K562 (cell line): ENCODE data around the gene BEST1. TPM values are rescaled to one million over a fixed set of nuclear protein-coding genes. Genes with fewer than 3 reads are reported as not detected.

ENCODE experiments used
- MED1 ChIP-seq: sonication (generic); formaldehyde crosslinking; IDR thresholded peaks from 2 replicates; pipeline ENCODE4 v1.8.1; 2023; ENCODE audit warnings: missing genetic modification reagents, borderline replicate concordance
- MIER1 ChIP-seq: fragments of 450-650 bp; IDR thresholded peaks from 2 replicates; pipeline ENCODE4 v1.6.1; 2016; ENCODE audit warnings: antibody characterized with exemption, mild to moderate bottlenecking, low read depth
- NFXL1 ChIP-seq: fragments of 450-650 bp; formaldehyde crosslinking; IDR thresholded peaks from 2 replicates; pipeline ENCODE4 v1.4.0; 2021; ENCODE audit warnings: mild to moderate bottlenecking
- PHB ChIP-seq: fragments of 250-450 bp; sonication (Bioruptor Pico); IDR thresholded peaks from 2 replicates; pipeline ENCODE4 v1.5.0; 2021
- RAD21 ChIP-seq, 2 experiments: fragments of 250-450 bp in 1 of 2; fragments of 450-650 bp in 1 of 2; sonication (Bioruptor Pico) in 1 of 2; formaldehyde crosslinking in 1 of 2; IDR thresholded peaks in 1 of 2; conservative IDR thresholded peaks in 1 of 2; 2 replicates each; pipeline versions ENCODE4 v1.4.0 to v1.8.0; 2020 to 2022; ENCODE audit warnings: mild to moderate bottlenecking in 2 of 2, moderate library complexity in 1 of 2
- ZKSCAN3 ChIP-seq: fragments of 250-450 bp; sonication (Bioruptor Pico); IDR thresholded peaks from 2 replicates; pipeline ENCODE4 v1.4.0; 2020
- ZNF174 ChIP-seq: fragments of 250-450 bp; sonication (Bioruptor Pico); IDR thresholded peaks from 2 replicates; pipeline ENCODE4 v1.4.0; 2020; ENCODE audit warnings: mild to moderate bottlenecking
- ZNF239 ChIP-seq: fragments of 250-450 bp; sonication (Bioruptor Pico); IDR thresholded peaks from 2 replicates; pipeline ENCODE4 v1.4.0; 2020; ENCODE audit warnings: mild to moderate bottlenecking
- ZNF274 ChIP-seq: IDR thresholded peaks from 2 replicates; pipeline ENCODE4 v1.6.1; 2011; ENCODE audit warnings: low read depth, mild to moderate bottlenecking, low read length, moderate library complexity, borderline replicate concordance
- ZNF311 ChIP-seq: fragments of 250-450 bp; sonication (Bioruptor Pico); IDR thresholded peaks from 2 replicates; pipeline ENCODE4 v1.4.0; 2020; ENCODE audit warnings: mild to moderate bottlenecking, moderate library complexity
- ZNF507 ChIP-seq: conservative IDR thresholded peaks from 2 replicates; pipeline ENCODE4 v1.6.1; 2017; ENCODE audit warnings: missing genetic modification characterization, missing compliant biosample characterization
- polyA plus RNA-seq, 8 experiments: library from polyadenylated mRNA; depleted of rRNA in 4 of 8; stranded (reverse) in 5 of 8; unstranded in 3 of 8; fragments of >200 nt; fragmentation: Nextera tagmentation in 2 of 8; fragmentation: Illumina TruSeq in 1 of 8; extraction: Ambion mirVana in 2 of 8; extraction: Trizol in 1 of 8; gene quantifications; 2 replicates each; pipeline versions ENCODE4 v1.2.1 to v1.2.3, GENCODE V29; 2011 to 2014; ENCODE audit warnings: inconsistent platforms in 1 of 8, missing spikeins in 1 of 8
- total RNA-seq, 7 experiments: library from RNA; depleted of rRNA in 6 of 7; stranded (reverse); fragments of >200 nt in 6 of 7; fragmentation: Illumina TruSeq in 2 of 7; extraction: Trizol in 2 of 7; gene quantifications; 2 replicates each; pipeline versions ENCODE4 v1.2.1 to v1.2.3, GENCODE V29; 2011 to 2021; ENCODE audit warnings: low replicate concordance in 1 of 7
- TF ChIP-seq, protein P1 (sequence below): fragments of 450-650 bp; IDR thresholded peaks from 2 replicates; pipeline ENCODE4 v1.6.1; 2014; ENCODE audit warnings: low read depth, mild to moderate bottlenecking, moderate library complexity, borderline replicate concordance
- TF ChIP-seq, protein P2 (sequence below): fragments of 450-650 bp; IDR thresholded peaks from 2 replicates; pipeline ENCODE4 v1.6.1; 2016; ENCODE audit warnings: mild to moderate bottlenecking
- TF ChIP-seq, protein P3 (sequence below): fragments of 250-450 bp; sonication (Bioruptor Pico); IDR thresholded peaks from 2 replicates; pipeline ENCODE4 v1.8.0; 2021; ENCODE audit warnings: moderate library complexity, mild to moderate bottlenecking, inconsistent platforms
- TF ChIP-seq, protein P4 (sequence below): fragments of 450-650 bp; IDR thresholded peaks from 2 replicates; pipeline ENCODE4 v1.7.0; 2016; ENCODE audit warnings: borderline replicate concordance
- TF ChIP-seq, protein P5 (sequence below): fragments of 450-650 bp; formaldehyde crosslinking; IDR thresholded peaks from 2 replicates; pipeline ENCODE4 v1.4.0; 2020; ENCODE audit warnings: mild to moderate bottlenecking
- TF ChIP-seq, protein P6 (sequence below): IDR thresholded peaks from 3 replicates; pipeline ENCODE4 v1.6.1; 2011; ENCODE audit warnings: borderline replicate concordance, mild to moderate bottlenecking; ENCODE audit not compliant: insufficient read length, insufficient read depth

Gene BEST1
- total and polyA plus RNA-seq, 9 of the 15 experiments (the other 6 are each of a cell fraction or from before 2014, with no cell fraction given), result 0.07 to 1.3 (median 0.40) TPM

DNA sequence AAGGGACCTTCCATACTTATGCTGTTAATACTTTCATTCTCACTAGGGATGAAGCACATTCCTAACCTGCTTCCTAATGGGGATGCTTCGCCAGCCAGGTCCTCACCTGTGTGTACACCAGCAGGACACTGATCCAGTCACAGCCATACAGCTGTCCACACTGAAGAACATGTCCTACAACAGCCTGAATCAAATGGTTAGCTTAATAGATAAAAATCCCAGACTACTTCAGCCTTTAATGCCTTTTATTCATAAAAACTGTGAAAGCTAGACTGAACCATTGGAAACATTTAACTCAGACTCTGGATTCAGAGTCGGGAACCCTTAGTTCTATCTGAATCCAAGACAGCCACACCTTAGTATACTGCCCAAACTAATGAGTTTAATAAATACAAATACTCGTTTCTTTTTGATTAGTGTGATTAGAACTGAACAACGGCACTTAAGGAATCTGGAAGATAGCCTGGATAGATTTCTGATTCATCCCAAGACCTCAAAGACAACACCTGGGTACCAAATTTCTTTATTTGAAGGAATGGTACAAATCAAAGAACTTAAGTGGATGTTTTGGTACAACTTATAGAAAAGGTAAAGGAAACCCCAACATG, 14.0 kb downstream of the BEST1 start (continued):
- TF ChIP-seq, protein P1, sequence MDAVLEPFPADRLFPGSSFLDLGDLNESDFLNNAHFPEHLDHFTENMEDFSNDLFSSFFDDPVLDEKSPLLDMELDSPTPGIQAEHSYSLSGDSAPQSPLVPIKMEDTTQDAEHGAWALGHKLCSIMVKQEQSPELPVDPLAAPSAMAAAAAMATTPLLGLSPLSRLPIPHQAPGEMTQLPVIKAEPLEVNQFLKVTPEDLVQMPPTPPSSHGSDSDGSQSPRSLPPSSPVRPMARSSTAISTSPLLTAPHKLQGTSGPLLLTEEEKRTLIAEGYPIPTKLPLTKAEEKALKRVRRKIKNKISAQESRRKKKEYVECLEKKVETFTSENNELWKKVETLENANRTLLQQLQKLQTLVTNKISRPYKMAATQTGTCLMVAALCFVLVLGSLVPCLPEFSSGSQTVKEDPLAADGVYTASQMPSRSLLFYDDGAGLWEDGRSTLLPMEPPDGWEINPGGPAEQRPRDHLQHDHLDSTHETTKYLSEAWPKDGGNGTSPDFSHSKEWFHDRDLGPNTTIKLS, result no peak
- TF ChIP-seq NFXL1 (CRISPR knock-in tag) (peak; percentile 90; the same call in 1 of the 2 replicates), ZNF274 (no peak), ZNF311 (CRISPR knock-in tag) (no peak), ZNF507 (tag) (no peak), MIER1 (no peak), PHB (CRISPR knock-in tag) (peak; percentile 80; the same call in 1 of the 2 replicates), RAD21 (CRISPR knock-in tag; conservative IDR thresholded peaks at IDR 0.05 in 1 of 2, IDR thresholded peaks at IDR 0.05 in 1 of 2) (no peak; a peak in 1 of 4 replicates), ZKSCAN3 (CRISPR knock-in tag) (no peak), ZNF174 (no peak), ZNF239 (CRISPR knock-in tag) (no peak), MED1 (CRISPR knock-in tag) (no peak)
- TF ChIP-seq, protein P2, sequence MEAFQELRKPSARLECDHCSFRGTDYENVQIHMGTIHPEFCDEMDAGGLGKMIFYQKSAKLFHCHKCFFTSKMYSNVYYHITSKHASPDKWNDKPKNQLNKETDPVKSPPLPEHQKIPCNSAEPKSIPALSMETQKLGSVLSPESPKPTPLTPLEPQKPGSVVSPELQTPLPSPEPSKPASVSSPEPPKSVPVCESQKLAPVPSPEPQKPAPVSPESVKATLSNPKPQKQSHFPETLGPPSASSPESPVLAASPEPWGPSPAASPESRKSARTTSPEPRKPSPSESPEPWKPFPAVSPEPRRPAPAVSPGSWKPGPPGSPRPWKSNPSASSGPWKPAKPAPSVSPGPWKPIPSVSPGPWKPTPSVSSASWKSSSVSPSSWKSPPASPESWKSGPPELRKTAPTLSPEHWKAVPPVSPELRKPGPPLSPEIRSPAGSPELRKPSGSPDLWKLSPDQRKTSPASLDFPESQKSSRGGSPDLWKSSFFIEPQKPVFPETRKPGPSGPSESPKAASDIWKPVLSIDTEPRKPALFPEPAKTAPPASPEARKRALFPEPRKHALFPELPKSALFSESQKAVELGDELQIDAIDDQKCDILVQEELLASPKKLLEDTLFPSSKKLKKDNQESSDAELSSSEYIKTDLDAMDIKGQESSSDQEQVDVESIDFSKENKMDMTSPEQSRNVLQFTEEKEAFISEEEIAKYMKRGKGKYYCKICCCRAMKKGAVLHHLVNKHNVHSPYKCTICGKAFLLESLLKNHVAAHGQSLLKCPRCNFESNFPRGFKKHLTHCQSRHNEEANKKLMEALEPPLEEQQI, result no peak
- TF ChIP-seq, protein P3, sequence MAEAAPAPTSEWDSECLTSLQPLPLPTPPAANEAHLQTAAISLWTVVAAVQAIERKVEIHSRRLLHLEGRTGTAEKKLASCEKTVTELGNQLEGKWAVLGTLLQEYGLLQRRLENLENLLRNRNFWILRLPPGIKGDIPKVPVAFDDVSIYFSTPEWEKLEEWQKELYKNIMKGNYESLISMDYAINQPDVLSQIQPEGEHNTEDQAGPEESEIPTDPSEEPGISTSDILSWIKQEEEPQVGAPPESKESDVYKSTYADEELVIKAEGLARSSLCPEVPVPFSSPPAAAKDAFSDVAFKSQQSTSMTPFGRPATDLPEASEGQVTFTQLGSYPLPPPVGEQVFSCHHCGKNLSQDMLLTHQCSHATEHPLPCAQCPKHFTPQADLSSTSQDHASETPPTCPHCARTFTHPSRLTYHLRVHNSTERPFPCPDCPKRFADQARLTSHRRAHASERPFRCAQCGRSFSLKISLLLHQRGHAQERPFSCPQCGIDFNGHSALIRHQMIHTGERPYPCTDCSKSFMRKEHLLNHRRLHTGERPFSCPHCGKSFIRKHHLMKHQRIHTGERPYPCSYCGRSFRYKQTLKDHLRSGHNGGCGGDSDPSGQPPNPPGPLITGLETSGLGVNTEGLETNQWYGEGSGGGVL (CRISPR knock-in tag), result no peak
- TF ChIP-seq, protein P4, sequence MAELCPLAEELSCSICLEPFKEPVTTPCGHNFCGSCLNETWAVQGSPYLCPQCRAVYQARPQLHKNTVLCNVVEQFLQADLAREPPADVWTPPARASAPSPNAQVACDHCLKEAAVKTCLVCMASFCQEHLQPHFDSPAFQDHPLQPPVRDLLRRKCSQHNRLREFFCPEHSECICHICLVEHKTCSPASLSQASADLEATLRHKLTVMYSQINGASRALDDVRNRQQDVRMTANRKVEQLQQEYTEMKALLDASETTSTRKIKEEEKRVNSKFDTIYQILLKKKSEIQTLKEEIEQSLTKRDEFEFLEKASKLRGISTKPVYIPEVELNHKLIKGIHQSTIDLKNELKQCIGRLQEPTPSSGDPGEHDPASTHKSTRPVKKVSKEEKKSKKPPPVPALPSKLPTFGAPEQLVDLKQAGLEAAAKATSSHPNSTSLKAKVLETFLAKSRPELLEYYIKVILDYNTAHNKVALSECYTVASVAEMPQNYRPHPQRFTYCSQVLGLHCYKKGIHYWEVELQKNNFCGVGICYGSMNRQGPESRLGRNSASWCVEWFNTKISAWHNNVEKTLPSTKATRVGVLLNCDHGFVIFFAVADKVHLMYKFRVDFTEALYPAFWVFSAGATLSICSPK, result no peak
- TF ChIP-seq, protein P5, sequence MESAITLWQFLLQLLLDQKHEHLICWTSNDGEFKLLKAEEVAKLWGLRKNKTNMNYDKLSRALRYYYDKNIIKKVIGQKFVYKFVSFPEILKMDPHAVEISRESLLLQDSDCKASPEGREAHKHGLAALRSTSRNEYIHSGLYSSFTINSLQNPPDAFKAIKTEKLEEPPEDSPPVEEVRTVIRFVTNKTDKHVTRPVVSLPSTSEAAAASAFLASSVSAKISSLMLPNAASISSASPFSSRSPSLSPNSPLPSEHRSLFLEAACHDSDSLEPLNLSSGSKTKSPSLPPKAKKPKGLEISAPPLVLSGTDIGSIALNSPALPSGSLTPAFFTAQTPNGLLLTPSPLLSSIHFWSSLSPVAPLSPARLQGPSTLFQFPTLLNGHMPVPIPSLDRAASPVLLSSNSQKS (CRISPR knock-in tag), result no peak; the same call in none of the 2 replicates
- TF ChIP-seq, protein P6, sequence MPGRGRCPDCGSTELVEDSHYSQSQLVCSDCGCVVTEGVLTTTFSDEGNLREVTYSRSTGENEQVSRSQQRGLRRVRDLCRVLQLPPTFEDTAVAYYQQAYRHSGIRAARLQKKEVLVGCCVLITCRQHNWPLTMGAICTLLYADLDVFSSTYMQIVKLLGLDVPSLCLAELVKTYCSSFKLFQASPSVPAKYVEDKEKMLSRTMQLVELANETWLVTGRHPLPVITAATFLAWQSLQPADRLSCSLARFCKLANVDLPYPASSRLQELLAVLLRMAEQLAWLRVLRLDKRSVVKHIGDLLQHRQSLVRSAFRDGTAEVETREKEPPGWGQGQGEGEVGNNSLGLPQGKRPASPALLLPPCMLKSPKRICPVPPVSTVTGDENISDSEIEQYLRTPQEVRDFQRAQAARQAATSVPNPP, result no peak
